HEK293 (cell line): ENCODE data around the gene TULP1.

ENCODE experiments used
- AEBP2 ChIP-seq: fragments of 450-650 bp; formaldehyde crosslinking; IDR thresholded peaks from 2 replicates; pipeline ENCODE4 v1.5.1; 2016; ENCODE audit warnings: missing biosample characterization, missing genetic modification characterization, borderline replicate concordance
- EGR2 ChIP-seq: fragments of 450-650 bp; formaldehyde crosslinking; IDR thresholded peaks from 2 replicates; pipeline ENCODE4 v1.5.1; 2016; ENCODE audit warnings: low read depth, missing biosample characterization, missing genetic modification characterization
- GLI4 ChIP-seq: fragments of 450-650 bp; formaldehyde crosslinking; IDR thresholded peaks from 2 replicates; pipeline ENCODE4 v1.5.1; 2016; ENCODE audit warnings: missing biosample characterization, missing genetic modification characterization
- KLF1 ChIP-seq: fragments of 450-650 bp; formaldehyde crosslinking; IDR thresholded peaks from 2 replicates; pipeline ENCODE4 v1.5.1; 2016; ENCODE audit warnings: missing biosample characterization, missing genetic modification characterization
- SALL2 ChIP-seq: fragments of 450-650 bp; formaldehyde crosslinking; IDR thresholded peaks from 2 replicates; pipeline ENCODE4 v1.5.0; 2017; ENCODE audit warnings: missing biosample characterization, mild to moderate bottlenecking, missing genetic modification characterization, borderline replicate concordance
- SP7 ChIP-seq: fragments of 450-650 bp; formaldehyde crosslinking; IDR thresholded peaks from 2 replicates; pipeline ENCODE4 v1.5.1; 2016; ENCODE audit warnings: missing biosample characterization, missing genetic modification characterization
- ZBTB1 ChIP-seq: fragments of 450-650 bp; formaldehyde crosslinking; IDR thresholded peaks from 2 replicates; pipeline ENCODE4 v1.5.1; 2016; ENCODE audit warnings: missing biosample characterization, missing genetic modification characterization
- ZBTB20 ChIP-seq: fragments of 450-650 bp; formaldehyde crosslinking; IDR thresholded peaks from 2 replicates; pipeline ENCODE4 v1.5.1; 2016; ENCODE audit warnings: missing biosample characterization, missing genetic modification characterization
- ZBTB6 ChIP-seq: fragments of 450-650 bp; formaldehyde crosslinking; IDR thresholded peaks from 2 replicates; pipeline ENCODE4 v1.5.1; 2017; ENCODE audit warnings: missing biosample characterization, missing genetic modification characterization
- ZBTB8A ChIP-seq: fragments of 450-650 bp; formaldehyde crosslinking; IDR thresholded peaks from 2 replicates; pipeline ENCODE4 v1.5.1; 2016; ENCODE audit warnings: missing biosample characterization, missing genetic modification characterization
- ZFHX2 ChIP-seq: fragments of 450-650 bp; formaldehyde crosslinking; conservative IDR thresholded peaks from 2 replicates; pipeline ENCODE4 v1.5.1; 2016; ENCODE audit warnings: missing biosample characterization, missing genetic modification characterization
- ZNF2 ChIP-seq: fragments of 450-650 bp; formaldehyde crosslinking; IDR thresholded peaks from 2 replicates; pipeline ENCODE4 v1.5.1; 2016; ENCODE audit warnings: missing biosample characterization, missing genetic modification characterization
- ZNF214 ChIP-seq: fragments of 450-650 bp; formaldehyde crosslinking; IDR thresholded peaks from 2 replicates; pipeline ENCODE4 v1.5.1; 2017; ENCODE audit warnings: missing biosample characterization, mild to moderate bottlenecking, missing genetic modification characterization, borderline replicate concordance
- ZNF280C ChIP-seq: fragments of 450-650 bp; formaldehyde crosslinking; IDR thresholded peaks from 2 replicates; pipeline ENCODE4 v1.5.1; 2016; ENCODE audit warnings: missing biosample characterization, missing genetic modification characterization
- ZNF292 ChIP-seq: fragments of 450-650 bp; formaldehyde crosslinking; IDR thresholded peaks from 2 replicates; pipeline ENCODE4 v1.5.1; 2016; ENCODE audit warnings: low read depth, missing biosample characterization, missing genetic modification characterization, borderline replicate concordance
- ZNF311 ChIP-seq: fragments of 450-650 bp; formaldehyde crosslinking; IDR thresholded peaks from 2 replicates; pipeline ENCODE4 v1.5.1; 2017; ENCODE audit warnings: missing biosample characterization, missing genetic modification characterization, borderline replicate concordance
- ZNF335 ChIP-seq: fragments of 450-650 bp; formaldehyde crosslinking; conservative IDR thresholded peaks from 2 replicates; pipeline ENCODE4 v1.5.1; 2016; ENCODE audit warnings: missing biosample characterization, missing genetic modification characterization
- ZNF394 ChIP-seq: fragments of 450-650 bp; formaldehyde crosslinking; IDR thresholded peaks from 2 replicates; pipeline ENCODE4 v1.5.1; 2016; ENCODE audit warnings: missing biosample characterization, missing genetic modification characterization, mild to moderate bottlenecking, moderate library complexity, borderline replicate concordance
- ZNF449 ChIP-seq: fragments of 450-650 bp; formaldehyde crosslinking; IDR thresholded peaks from 2 replicates; pipeline ENCODE4 v1.5.1; 2017; ENCODE audit warnings: missing biosample characterization, mild to moderate bottlenecking, missing genetic modification characterization, moderate library complexity
- ZNF510 ChIP-seq: fragments of 450-650 bp; formaldehyde crosslinking; IDR thresholded peaks from 2 replicates; pipeline ENCODE4 v1.5.1; 2018; ENCODE audit warnings: mild to moderate bottlenecking, missing genetic modification characterization, missing biosample characterization; ENCODE audit not compliant: insufficient replicate concordance
- ZNF571 ChIP-seq: fragments of 450-650 bp; formaldehyde crosslinking; IDR thresholded peaks from 2 replicates; pipeline ENCODE4 v1.5.0; 2017; ENCODE audit warnings: missing biosample characterization, missing genetic modification characterization
- ZNF600 ChIP-seq: fragments of 450-650 bp; formaldehyde crosslinking; IDR thresholded peaks from 2 replicates; pipeline ENCODE4 v1.5.1; 2016; ENCODE audit warnings: missing biosample characterization, missing genetic modification characterization
- ZNF624 ChIP-seq: fragments of 450-650 bp; formaldehyde crosslinking; IDR thresholded peaks from 2 replicates; pipeline ENCODE4 v1.5.1; 2017; ENCODE audit warnings: missing biosample characterization, missing genetic modification characterization
- ZNF670 ChIP-seq: fragments of 450-650 bp; formaldehyde crosslinking; IDR thresholded peaks from 2 replicates; pipeline ENCODE4 v1.5.1; 2016; ENCODE audit warnings: missing biosample characterization, missing genetic modification characterization, low read depth
- ZNF677 ChIP-seq: fragments of 450-650 bp; IDR thresholded peaks from 2 replicates; pipeline ENCODE4 v1.5.0; 2018; ENCODE audit warnings: missing biosample characterization, mild to moderate bottlenecking, missing genetic modification characterization, moderate library complexity
- ZNF747 ChIP-seq: fragments of 450-650 bp; formaldehyde crosslinking; IDR thresholded peaks from 2 replicates; pipeline ENCODE4 v1.5.1; 2016; ENCODE audit warnings: missing biosample characterization, missing genetic modification characterization
- ZNF830 ChIP-seq: fragments of 450-650 bp; IDR thresholded peaks from 2 replicates; pipeline ENCODE4 v1.5.0; 2018; ENCODE audit warnings: missing biosample characterization, missing genetic modification characterization, low read depth, mild to moderate bottlenecking, moderate library complexity
- ZSCAN30 ChIP-seq: fragments of 450-650 bp; IDR thresholded peaks from 2 replicates; pipeline ENCODE4 v1.5.1; 2018; ENCODE audit warnings: missing biosample characterization, mild to moderate bottlenecking, missing genetic modification characterization, moderate library complexity
- ZSCAN5A ChIP-seq: fragments of 450-650 bp; formaldehyde crosslinking; IDR thresholded peaks from 2 replicates; pipeline ENCODE4 v1.5.1; 2016; ENCODE audit warnings: missing biosample characterization, missing genetic modification characterization

The TULP1 gene

GRCh38 chr6:35487658-35488516 lies 24.8 kb downstream of the TULP1 start (continued):
- no peak for TF ChIP-seq ZSCAN5A (tag by site-specific recombination)
- TF ChIP-seq SP7 (tag by site-specific recombination) = peak; percentile 52
- TF ChIP-seq ZNF449 = no peak
- 0 out of 2 replicates have a peak, but pooled peaks have one; percentile 30 for TF ChIP-seq ZNF600 (tag by site-specific recombination)
- TF ChIP-seq ZNF214 (tag by site-specific recombination) = no peak
- 0 out of 2 replicates have a peak, but pooled peaks have one; percentile 38 for TF ChIP-seq GLI4 (tag by site-specific recombination)
- no peak for TF ChIP-seq ZNF677 (tag by site-specific recombination)
- no peak for TF ChIP-seq ZNF292 (tag by site-specific recombination)
- TF ChIP-seq EGR2 (tag by site-specific recombination) = peak; percentile 90
- no peak for TF ChIP-seq SALL2
- TF ChIP-seq ZBTB8A (tag by site-specific recombination) = peak; percentile 52; the same call in 1 of the 2 replicates
- TF ChIP-seq ZNF571 (tag by site-specific recombination) = no peak
- TF ChIP-seq ZBTB6 (tag by site-specific recombination) = 0 out of 2 replicates have a peak, but pooled peaks have one; percentile 43
- TF ChIP-seq ZNF747 (tag by site-specific recombination) = no peak
- no peak for TF ChIP-seq ZNF311
- TF ChIP-seq ZNF335 (tag by site-specific recombination) = peak; percentile 80
- TF ChIP-seq AEBP2 = no peak
- TF ChIP-seq ZFHX2 (tag by site-specific recombination) = peak; percentile 93
- TF ChIP-seq ZNF670 (tag by site-specific recombination) = no peak
- TF ChIP-seq ZNF394 = peak; percentile 63; the same call in 1 of the 2 replicates
- no peak for TF ChIP-seq ZNF624 (tag by site-specific recombination)
- TF ChIP-seq ZNF2 (tag by site-specific recombination) = 0 out of 2 replicates have a peak, but pooled peaks have one; percentile 35
- TF ChIP-seq ZNF830 = no peak
- TF ChIP-seq ZNF510 (tag by site-specific recombination) = no peak
- no peak for TF ChIP-seq ZSCAN30 (tag by site-specific recombination)
- peak; percentile 81 for TF ChIP-seq ZBTB20 (tag by site-specific recombination)
- no peak for TF ChIP-seq ZNF280C (tag by site-specific recombination)
- TF ChIP-seq KLF1 (tag by site-specific recombination) = peak; percentile 92
- no peak for TF ChIP-seq ZBTB1 (tag by site-specific recombination)
